A549 (cell line): ENCODE measurements around the gene SLC1A3. TPM values are rescaled to one million over a fixed set of nuclear protein-coding genes. Genes with fewer than 3 reads are reported as not detected.

Experiments
- ATAC-seq, 2 experiments: fragments of 200-7000 bp in 1 of 2; fragments of >200 bp in 1 of 2; cut with Nextera tagmentation in 1 of 2; cut with Tn5 transposase in 1 of 2; 3 replicates each; pipeline versions ENCODE4 v1.8.0 to v1.9.1; 2018 to 2020; ENCODE audit warnings: mild to moderate bottlenecking in 1 of 2, moderate library complexity in 1 of 2
- CTCF ChIA-PET: fragments of 300-600 bp; sonication (Branson Sonifier 250); formaldehyde crosslinking; extraction: SDS; loops from one replicate; lab custom pipeline; 2021; ENCODE audit warnings: antibody characterized with exemption, inconsistent platforms; lab: Yijun Ruan, JAX
- POLR2A ChIA-PET: fragments of 350-600 bp; formaldehyde crosslinking; extraction: SDS; loops from one replicate; lab custom pipeline; 2021; ENCODE audit warnings: antibody characterized with exemption, inconsistent platforms; lab: Yijun Ruan, JAX
- DNase-seq, 2 experiments: peaks; one replicate each; pipeline versions ENCODE4 v3.0.0 to v3.0.0-alpha.2; 2011 to 2016; ENCODE audit warnings: low read depth in 1 of 2, low spot score in 1 of 2
- FAIRE-seq: peaks from 2 replicates; lab custom pipeline; 2011; peaks lifted over from hg19 to GRCh38; lab: Jason Lieb, UNC
- H3K27ac ChIP-seq, 2 experiments: fragments of >200 bp; sonication (Bioruptor Twin); formaldehyde crosslinking; 3 replicates each; pipeline ENCODE4 v1.5.1; 2016 to 2017
- H3K4me1 ChIP-seq: fragments of >200 bp; sonication (Bioruptor Twin); formaldehyde crosslinking; 3 replicates; pipeline ENCODE4 v1.6.1; 2016
- H3K4me2 ChIP-seq: fragments of >200 bp; sonication (Bioruptor Twin); formaldehyde crosslinking; 3 replicates; pipeline ENCODE4 v1.6.1; 2016
- H3K4me3 ChIP-seq: fragments of >200 bp; sonication (Bioruptor Twin); formaldehyde crosslinking; 3 replicates; pipeline ENCODE4 v1.5.1; 2016
- H3K9me3 ChIP-seq: fragments of >200 bp; sonication (Bioruptor Twin); formaldehyde crosslinking; 3 replicates; pipeline ENCODE4 v1.6.1; 2016
- BCL3 ChIP-seq: fragments of >200 bp; sonication (Bioruptor Twin); formaldehyde crosslinking; IDR thresholded peaks from 3 replicates; pipeline ENCODE4 v1.6.1; 2016
- CBX2 ChIP-seq: fragments of 200-600 bp; sonication (generic); IDR thresholded peaks from 2 replicates; pipeline ENCODE4 v1.6.1; 2016; ENCODE audit warnings: low read depth, mild to moderate bottlenecking, borderline replicate concordance
- CHD2 ChIP-seq: fragments of 150-350 bp; IDR thresholded peaks from 2 replicates; pipeline ENCODE4 v1.6.1; 2014; ENCODE audit warnings: low read length; ENCODE audit not compliant: partially characterized antibody
- CHD4 ChIP-seq: fragments of 200-600 bp; sonication (generic); IDR thresholded peaks from 2 replicates; pipeline ENCODE4 v1.6.1; 2016; ENCODE audit warnings: antibody characterized with exemption, mild to moderate bottlenecking, borderline replicate concordance
- EHF ChIP-seq: fragments of 250-450 bp; sonication (Bioruptor Pico); IDR thresholded peaks from 2 replicates; pipeline ENCODE4 v1.5.0; 2020; ENCODE audit warnings: mild to moderate bottlenecking
- GATA3 ChIP-seq: IDR thresholded peaks from 2 replicates; pipeline ENCODE4 v1.6.1; 2012; ENCODE audit warnings: borderline replicate concordance
- HMGXB4 ChIP-seq: fragments of 250-450 bp; sonication (Bioruptor Pico); IDR thresholded peaks from 2 replicates; pipeline ENCODE4 v1.5.0; 2021; ENCODE audit warnings: mild to moderate bottlenecking, moderate library complexity, borderline replicate concordance
- HOXA7 ChIP-seq: fragments of 250-450 bp; sonication (Bioruptor Pico); IDR thresholded peaks from 2 replicates; pipeline ENCODE4 v1.5.0; 2020; ENCODE audit warnings: mild to moderate bottlenecking, moderate library complexity
- HOXB13 ChIP-seq: fragments of 250-450 bp; sonication (Bioruptor Pico); IDR thresholded peaks from 2 replicates; pipeline ENCODE4 v1.5.0; 2020; ENCODE audit warnings: low read depth, mild to moderate bottlenecking, moderate library complexity
- HOXB5 ChIP-seq: fragments of 250-450 bp; sonication (Bioruptor Pico); IDR thresholded peaks from 2 replicates; pipeline ENCODE4 v1.5.0; 2020; ENCODE audit warnings: mild to moderate bottlenecking, moderate library complexity
- JUNB ChIP-seq: fragments of >200 bp; sonication (Bioruptor Twin); formaldehyde crosslinking; IDR thresholded peaks from 2 replicates; pipeline ENCODE4 v1.6.1; 2016
- KDM1A ChIP-seq: fragments of 200-600 bp; sonication (generic); IDR thresholded peaks from 2 replicates; pipeline ENCODE4 v1.6.1; 2016; ENCODE audit warnings: low read depth, mild to moderate bottlenecking
- KDM5A ChIP-seq: fragments of 200-600 bp; sonication (generic); IDR thresholded peaks from 2 replicates; pipeline ENCODE4 v1.6.1; 2016; ENCODE audit warnings: antibody characterized with exemption, mild to moderate bottlenecking
- MAFK ChIP-seq: fragments of 450-650 bp; IDR thresholded peaks from 2 replicates; pipeline ENCODE4 v1.6.1; 2014; ENCODE audit not compliant: partially characterized antibody
- MAZ ChIP-seq: fragments of 150-350 bp; IDR thresholded peaks from 2 replicates; pipeline ENCODE4 v1.6.1; 2014; ENCODE audit warnings: antibody characterized with exemption, low read depth, low read length, borderline replicate concordance
- MYC ChIP-seq: IDR thresholded peaks from 2 replicates; pipeline ENCODE4 v1.6.1; 2012; ENCODE audit warnings: mild to moderate bottlenecking, inconsistent platforms, low read length, improper control_type of control experiment, borderline replicate concordance
- NR3C1 ChIP-seq: fragments of >200 bp; sonication (Bioruptor Twin); formaldehyde crosslinking; IDR thresholded peaks from 3 replicates; pipeline ENCODE4 v1.6.1; 2017
- PBX3 ChIP-seq: IDR thresholded peaks from 2 replicates; pipeline ENCODE4 v1.6.1; 2012
- POLR2A ChIP-seq: IDR thresholded peaks from 2 replicates; pipeline ENCODE4 v1.6.1; 2012; ENCODE audit warnings: mild to moderate bottlenecking, low read length
- POLR2AphosphoS2 ChIP-seq: conservative IDR thresholded peaks from 2 replicates; pipeline ENCODE4 v1.6.1; 2012; ENCODE audit warnings: low read length, improper control_type of control experiment, inconsistent platforms
- RNF2 ChIP-seq: fragments of 200-600 bp; sonication (generic); IDR thresholded peaks from 2 replicates; pipeline ENCODE4 v1.6.1; 2016; ENCODE audit warnings: low read depth, mild to moderate bottlenecking, antibody characterized with exemption, moderate library complexity, borderline replicate concordance
- SMC3 ChIP-seq: fragments of >200 bp; sonication (Bioruptor Twin); formaldehyde crosslinking; IDR thresholded peaks from 3 replicates; pipeline ENCODE4 v1.6.1; 2018; ENCODE audit warnings: inconsistent platforms
- TFCP2L1 ChIP-seq: fragments of 250-450 bp; sonication (Bioruptor Pico); IDR thresholded peaks from 2 replicates; pipeline ENCODE4 v1.5.0; 2021; ENCODE audit warnings: mild to moderate bottlenecking
- ZC3H11A ChIP-seq: fragments of 450-650 bp; IDR thresholded peaks from 2 replicates; pipeline ENCODE4 v1.6.1; 2014; ENCODE audit warnings: antibody characterized with exemption, mild to moderate bottlenecking
- WGBS: methylation state at CpG from one replicate; pipeline ENCODE4 v1.1.6; 2017; ENCODE audit errors: missing lambda C conversion rate; 5-methylcytosine and 5-hydroxymethylcytosine counted together
- polyA plus RNA-seq, 4 experiments: library from polyadenylated mRNA; depleted of rRNA in 3 of 4; stranded (reverse); fragments of >200 nt; fragmentation: RNase III in 1 of 4; extraction: RNeasy Plus Mini Kit Qiagen cat#74134 plus additional on column Dnase treatment in 1 of 4; gene quantifications; 2 replicates in 3 of 4; 3 replicates in 1 of 4; pipeline ENCODE4 v1.2.3, GENCODE V29; 2011 to 2017
- TF ChIP-seq, protein P1 (sequence below): fragments of >200 bp; sonication (Bioruptor Twin); formaldehyde crosslinking; IDR thresholded peaks from 3 replicates; pipeline ENCODE4 v1.5.1; 2016
- TF ChIP-seq, protein P2 (sequence below): fragments of >200 bp; sonication (Bioruptor Twin); formaldehyde crosslinking; IDR thresholded peaks from 2 replicates; pipeline ENCODE4 v1.6.1; 2016
- TF ChIP-seq, protein P3 (sequence below): fragments of 450-650 bp; IDR thresholded peaks from 2 replicates; pipeline ENCODE4 v1.6.1; 2014; ENCODE audit warnings: antibody characterized with exemption

The SLC1A3 gene
- polyA plus RNA-seq, 2 of the 4 experiments (the other 2 are of a cell fraction) = not detected

- no peaks in the 10 kb centered on the region for H3K9me3 ChIP-seq
- H3K4me1 ChIP-seq = no peaks in the 10 kb centered on the region
- CTCF ChIA-PET = interaction anchor here (1.0 to 1.4 kb wide), 2 partner anchors 24 to 60 kb away, joined by 3 to 7 read pairs; no protein-coding TSS in a partner anchor
- 58% methylated on average over 13 of the region's 13 CpGs for WGBS
- ATAC-seq (no peak), FAIRE-seq (no peak), DNase-seq (no peak)
- no peak overlapping the region for H3K4me3 ChIP-seq
- H3K27ac ChIP-seq = no peak overlapping the region
- H3K4me2 ChIP-seq = no peak overlapping the region
- POLR2A ChIA-PET = no interaction called here
- TF ChIP-seq, protein P1, sequence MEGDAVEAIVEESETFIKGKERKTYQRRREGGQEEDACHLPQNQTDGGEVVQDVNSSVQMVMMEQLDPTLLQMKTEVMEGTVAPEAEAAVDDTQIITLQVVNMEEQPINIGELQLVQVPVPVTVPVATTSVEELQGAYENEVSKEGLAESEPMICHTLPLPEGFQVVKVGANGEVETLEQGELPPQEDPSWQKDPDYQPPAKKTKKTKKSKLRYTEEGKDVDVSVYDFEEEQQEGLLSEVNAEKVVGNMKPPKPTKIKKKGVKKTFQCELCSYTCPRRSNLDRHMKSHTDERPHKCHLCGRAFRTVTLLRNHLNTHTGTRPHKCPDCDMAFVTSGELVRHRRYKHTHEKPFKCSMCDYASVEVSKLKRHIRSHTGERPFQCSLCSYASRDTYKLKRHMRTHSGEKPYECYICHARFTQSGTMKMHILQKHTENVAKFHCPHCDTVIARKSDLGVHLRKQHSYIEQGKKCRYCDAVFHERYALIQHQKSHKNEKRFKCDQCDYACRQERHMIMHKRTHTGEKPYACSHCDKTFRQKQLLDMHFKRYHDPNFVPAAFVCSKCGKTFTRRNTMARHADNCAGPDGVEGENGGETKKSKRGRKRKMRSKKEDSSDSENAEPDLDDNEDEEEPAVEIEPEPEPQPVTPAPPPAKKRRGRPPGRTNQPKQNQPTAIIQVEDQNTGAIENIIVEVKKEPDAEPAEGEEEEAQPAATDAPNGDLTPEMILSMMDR = no peak
- TF ChIP-seq CBX2 (no peak), KDM5A (no peak), POLR2A (no peak), MYC (no peak), HMGXB4 (CRISPR knock-in tag) (no peak), MAZ (no peak), POLR2AphosphoS2 (no peak), RNF2 (no peak), HOXB5 (CRISPR knock-in tag) (no peak), CHD4 (no peak), HOXB13 (no peak), NR3C1 (no peak), MAFK (no peak), BCL3 (no peak)
- TF ChIP-seq, protein P2, sequence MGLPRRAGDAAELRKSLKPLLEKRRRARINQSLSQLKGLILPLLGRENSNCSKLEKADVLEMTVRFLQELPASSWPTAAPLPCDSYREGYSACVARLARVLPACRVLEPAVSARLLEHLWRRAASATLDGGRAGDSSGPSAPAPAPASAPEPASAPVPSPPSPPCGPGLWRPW = no peak
- TF ChIP-seq, protein P3, sequence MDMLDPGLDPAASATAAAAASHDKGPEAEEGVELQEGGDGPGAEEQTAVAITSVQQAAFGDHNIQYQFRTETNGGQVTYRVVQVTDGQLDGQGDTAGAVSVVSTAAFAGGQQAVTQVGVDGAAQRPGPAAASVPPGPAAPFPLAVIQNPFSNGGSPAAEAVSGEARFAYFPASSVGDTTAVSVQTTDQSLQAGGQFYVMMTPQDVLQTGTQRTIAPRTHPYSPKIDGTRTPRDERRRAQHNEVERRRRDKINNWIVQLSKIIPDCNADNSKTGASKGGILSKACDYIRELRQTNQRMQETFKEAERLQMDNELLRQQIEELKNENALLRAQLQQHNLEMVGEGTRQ = no peak
Observed at GRCh38 chr5:36669015-36669651, 62.7 kb downstream of the SLC1A3 start.

DNA sequence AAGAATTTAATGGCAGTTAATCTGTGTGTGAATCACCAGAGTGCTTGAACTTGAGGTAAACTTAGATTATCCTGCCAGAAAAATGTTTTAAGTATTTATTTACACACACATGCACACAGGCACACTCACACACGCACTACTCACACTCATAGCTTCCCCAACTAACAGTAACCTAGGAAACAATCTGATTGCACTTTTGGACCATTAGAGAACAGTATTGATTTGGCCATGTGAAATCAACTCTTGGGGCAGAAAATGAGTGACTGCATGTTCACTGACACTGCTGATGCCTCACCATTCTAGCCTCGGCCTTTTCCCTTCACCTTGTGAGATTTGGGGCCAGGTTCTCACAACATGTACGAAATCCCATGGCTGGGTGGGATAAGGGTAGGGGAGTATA is 64.1 kb downstream of the SLC1A3 start:
- no peak for DNase-seq
- TF ChIP-seq SMC3 = no peak
- TF ChIP-seq CBX2 = no peak
- TF ChIP-seq NR3C1 = no peak
- TF ChIP-seq KDM1A = no peak
- TF ChIP-seq JUNB = no peak
- no peak for TF ChIP-seq PBX3
- TF ChIP-seq TFCP2L1 = no peak
- no peak for TF ChIP-seq KDM5A
- no peak for TF ChIP-seq HOXB5 (CRISPR knock-in tag)
- no peak for TF ChIP-seq MAZ
- no peak for TF ChIP-seq GATA3
- TF ChIP-seq EHF (CRISPR knock-in tag) = no peak
- TF ChIP-seq CHD2 = no peak
- no peak for TF ChIP-seq HOXA7 (CRISPR knock-in tag)
- no peak for TF ChIP-seq ZC3H11A
- TF ChIP-seq, protein P2 = no peak
- no peak for ATAC-seq
- WGBS = 9% methylated on average over 3 of the region's 3 CpGs
- no peaks in the 10 kb centered on the region for H3K4me1 ChIP-seq
- H3K4me2 ChIP-seq = no peak overlapping the region
- H3K27ac ChIP-seq = no peak overlapping the region
- no peak for FAIRE-seq
- no peaks in the 10 kb centered on the region for H3K9me3 ChIP-seq
- no peak overlapping the region for H3K4me3 ChIP-seq
- POLR2A ChIA-PET = no interaction called here
- CTCF ChIA-PET = no interaction called here
